Transverse colon (tissue), 4 donors: ENCODE data around the gene DNAH8. TPM values are rescaled to one million over a fixed set of nuclear protein-coding genes. Genes with fewer than 3 reads are reported as not detected.

ENCODE experiments used
- DNase-seq: peaks from one replicate; pipeline ENCODE4 v3.0.0-alpha.2; 2019
- H3K27ac ChIP-seq, 4 donors: fragments of 200-600 bp; sonication (generic); 2 replicates each; pipeline ENCODE4 v1.5.1; 2016 to 2018; ENCODE audit warnings: inconsistent platforms in 4 of 4
- H3K27me3 ChIP-seq: fragments of 200-600 bp; sonication (generic); 2 replicates; pipeline ENCODE4 v1.5.1; 2017; ENCODE audit warnings: inconsistent platforms
- H3K36me3 ChIP-seq, 4 donors: fragments of 200-600 bp; sonication (generic); 2 replicates each; pipeline ENCODE4 v1.5.1; 2017 to 2019; ENCODE audit warnings: inconsistent platforms in 4 of 4
- H3K4me1 ChIP-seq, 4 donors: fragments of 200-600 bp; sonication (generic); 2 replicates each; pipeline ENCODE4 v1.5.1; 2017 to 2020; ENCODE audit warnings: inconsistent platforms in 4 of 4
- H3K4me3 ChIP-seq, 4 donors: fragments of 200-600 bp; sonication (generic); 1 replicate in 1 of 4; 2 replicates in 3 of 4; pipeline versions ENCODE4 v1.5.1 to v1.6.1; 2017 to 2019; ENCODE audit warnings: inconsistent platforms in 4 of 4
- H3K9me3 ChIP-seq, 2 donors: fragments of 200-600 bp; sonication (generic); 2 replicates each; pipeline ENCODE4 v1.5.1; 2017 to 2019; ENCODE audit warnings: inconsistent platforms in 2 of 2
- CTCF ChIP-seq, 5 experiments: fragments of 200-600 bp in 3 of 5; fragments of 450-650 bp in 2 of 5; sonication (generic) in 3 of 5; IDR thresholded peaks; 1 replicate in 2 of 5; 2 replicates in 3 of 5; pipeline ENCODE4 v1.5.1; 2016 to 2017; ENCODE audit warnings: antibody characterized with exemption in 5 of 5, inconsistent platforms in 3 of 5, mild to moderate bottlenecking in 2 of 5, moderate library complexity in 1 of 5
- EP300 ChIP-seq: sonication (generic); formaldehyde crosslinking; IDR thresholded peaks from one replicate; pipeline ENCODE4 v1.6.1; 2017; ENCODE audit warnings: antibody characterized with exemption, low read depth
- POLR2A ChIP-seq: fragments of 450-650 bp; IDR thresholded peaks from one replicate; pipeline ENCODE4 v1.6.1; 2016; ENCODE audit warnings: antibody characterized with exemption, mild to moderate bottlenecking, moderate library complexity
- POLR2AphosphoS5 ChIP-seq, 3 donors: sonication (generic); formaldehyde crosslinking; IDR thresholded peaks; one replicate each; pipeline ENCODE4 v1.6.1; 2016; ENCODE audit warnings: antibody characterized with exemption in 3 of 3
- WGBS, 2 donors: methylation state at CpG; one replicate each; pipeline ENCODE4 v1.1.5; 2018; ENCODE audit warnings: low coverage in 1 of 2; 5-methylcytosine and 5-hydroxymethylcytosine counted together
- in situ Hi-C, 4 donors: fragments of 200-750 bp; cut with MboI; loops; one replicate each; pipeline versions ENCODE4 v1.15.0 to v1.15.1; 2017; ENCODE audit warnings: low sequenced_read_pairs in 3 of 4, low pct_ligation_motif_present in 1 of 4, low pct_unique_long_range_greater_than_20kb in 1 of 4
- intact Hi-C: fragments of 100-400 bp; cut with DNase I; formaldehyde crosslinking; loops from one replicate; pipeline ENCODE4 v1.15.1; 2023; ENCODE audit warnings: low total_unique reads
- total RNA-seq, 4 donors: library from RNA; depleted of rRNA; stranded (reverse); fragments of >200 nt; gene quantifications; one replicate each; pipeline ENCODE4 v1.1.0, GENCODE V29; 2016

The DNAH8 gene
- total RNA-seq, 4 donors from 2014 or later: 0.16 TPM; not detected in 3

- intact Hi-C loops (no loop called here), in situ Hi-C loops (no loop called here)
- Histone ChIP-seq H3K36me3 (no peaks in the 10 kb centered on the region), H3K27ac (no peak overlapping the region), H3K27me3 (no peaks in the 10 kb centered on the region), H3K4me1 (no peaks in the 10 kb centered on the region), H3K4me3 (no peak overlapping the region), H3K9me3 (no peaks in the 10 kb centered on the region)
- no peak for DNase-seq
- WGBS, 2 donors: 64% methylated on average over 2 of the region's 2 CpGs; no CpG with 5 or more reads in 1 of the 2 donors
- TF ChIP-seq CTCF (IDR thresholded peaks at IDR 0.05) (no peak), POLR2AphosphoS5 (IDR thresholded peaks at IDR 0.05) (no peak), EP300 (no peak), POLR2A (no peak)
These were observed 111.9 kb downstream of the DNAH8 start for GRCh38 chr6:38827024-38827423.

DNA sequence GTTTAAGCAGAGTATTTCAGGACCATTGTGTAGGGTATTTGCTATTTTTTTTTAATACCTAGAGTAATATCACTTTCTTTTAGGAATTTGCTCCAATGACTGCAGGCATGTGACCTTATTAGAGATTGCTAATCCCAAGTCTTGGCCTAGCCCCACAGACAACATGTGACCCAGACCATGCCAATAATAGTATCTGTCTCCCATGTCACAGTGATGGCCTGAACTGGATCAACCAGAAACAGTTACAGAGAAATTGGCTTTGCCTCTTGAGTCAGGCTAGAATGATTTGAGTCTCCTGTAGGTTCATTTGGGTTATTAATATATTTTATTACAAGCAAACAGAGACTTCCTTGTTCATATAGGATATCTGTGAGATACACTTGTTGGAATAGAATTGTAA lies 116.8 kb downstream of the DNAH8 start:
- no peaks in the 10 kb centered on the region for H3K36me3 ChIP-seq
- intact Hi-C loops (loop anchor here (10.0 kb wide), 1 partner anchor 1307 kb away; no protein-coding TSS in a partner anchor), in situ Hi-C loops (no loop called here)
- H3K9me3 ChIP-seq: no peaks in the 10 kb centered on the region
- no peak overlapping the region for H3K4me3 ChIP-seq
- H3K27ac ChIP-seq: no peak overlapping the region
- TF ChIP-seq CTCF (IDR thresholded peaks at IDR 0.05) (no peak), POLR2A (no peak), EP300 (no peak), POLR2AphosphoS5 (IDR thresholded peaks at IDR 0.05) (no peak)
- DNase-seq: no peak
- H3K4me1 ChIP-seq: no peaks in the 10 kb centered on the region
- H3K27me3 ChIP-seq: no peaks in the 10 kb centered on the region

DNA sequence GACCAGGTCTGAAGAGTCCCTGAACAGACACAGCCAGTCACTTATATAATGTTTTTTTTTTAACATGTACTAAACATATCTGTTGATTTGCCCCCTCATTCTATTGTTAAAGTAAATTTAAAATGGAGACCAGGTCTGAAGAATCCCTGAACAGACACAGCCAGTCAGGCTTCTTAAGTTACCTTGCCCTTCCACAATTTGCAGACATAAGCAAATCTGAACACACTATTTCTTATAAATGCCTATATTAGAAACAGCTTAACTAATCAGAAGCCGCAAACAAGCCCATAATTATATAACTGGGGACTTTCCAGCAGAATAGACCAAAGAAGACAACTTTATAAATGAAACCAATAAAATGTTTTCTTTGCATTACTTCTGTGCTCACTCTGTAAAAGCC lies 118.2 kb downstream of the DNAH8 start:
- WGBS, 2 donors: 95 to 100% methylated on average over 1 of the region's 1 CpG
- no peaks in the 10 kb centered on the region for H3K4me1 ChIP-seq

DNA sequence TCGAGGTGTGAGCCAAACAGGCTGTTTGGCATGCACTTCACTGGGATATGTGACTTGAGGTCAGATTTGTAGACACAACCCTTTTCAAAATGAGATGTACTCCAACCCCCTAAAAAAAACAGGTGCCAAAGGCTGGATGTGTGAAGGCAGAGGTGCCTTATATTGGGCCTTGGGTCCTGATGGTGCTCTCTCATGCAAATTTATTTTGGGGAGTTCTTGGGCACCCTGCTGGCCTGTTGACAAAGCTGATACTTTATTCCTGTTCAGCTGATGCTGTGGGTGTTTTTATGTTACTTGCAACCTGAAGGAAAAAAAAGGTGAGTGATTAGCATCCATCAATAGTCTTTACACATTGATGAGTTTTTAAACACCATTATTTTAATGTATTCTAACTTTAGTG lies 121.5 kb downstream of the DNAH8 start:
- no peak for DNase-seq
- no peak for TF ChIP-seq CTCF (IDR thresholded peaks at IDR 0.05)
- no peak for TF ChIP-seq POLR2AphosphoS5 (IDR thresholded peaks at IDR 0.05)
- TF ChIP-seq EP300: no peak
- no peak for TF ChIP-seq POLR2A
- Histone ChIP-seq H3K27me3 (no peaks in the 10 kb centered on the region), H3K4me3 (no peak overlapping the region), H3K27ac (no peak overlapping the region), H3K4me1 (no peaks in the 10 kb centered on the region), H3K9me3 (no peaks in the 10 kb centered on the region), H3K36me3 (no peaks in the 10 kb centered on the region)
- 43 to 82% methylated on average over 1 of the region's 1 CpG for WGBS, 2 donors
- in situ Hi-C loops: no loop called here
- intact Hi-C loops: loop anchor here (10.0 kb wide), 1 partner anchor 1312 kb away; no protein-coding TSS in a partner anchor

More for the DNA sequence above, 118.2 kb downstream of the DNAH8 start:
- TF ChIP-seq POLR2A: no peak
- no peak for TF ChIP-seq CTCF (IDR thresholded peaks at IDR 0.05)
- no peak for TF ChIP-seq EP300
- no peak for TF ChIP-seq POLR2AphosphoS5 (IDR thresholded peaks at IDR 0.05)
- no peak for DNase-seq
- Histone ChIP-seq H3K27me3 (no peaks in the 10 kb centered on the region), H3K36me3 (no peaks in the 10 kb centered on the region), H3K27ac (no peak overlapping the region), H3K9me3 (no peaks in the 10 kb centered on the region), H3K4me3 (no peak overlapping the region)
- intact Hi-C loops: loop anchor here (10.0 kb wide), 1 partner anchor 1309 kb away; no protein-coding TSS in a partner anchor
- in situ Hi-C loops: no loop called here
